Keratinocyte (primary cell): ENCODE measurements around the gene INHBB. TPM values are rescaled to one million over a fixed set of nuclear protein-coding genes. Genes with fewer than 3 reads are reported as not detected.

Experiments used
- DNase-seq: peaks from one replicate; pipeline ENCODE4 v3.0.0-alpha.2; 2011; ENCODE audit warnings: low read depth, missing footprints, low spot score
- FAIRE-seq: peaks from 2 replicates; lab custom pipeline; 2011; peaks lifted over from hg19 to GRCh38; lab: Jason Lieb, UNC
- H2AFZ ChIP-seq: 2 replicates; pipeline ENCODE4 v1.6.0; 2012; ENCODE audit warnings: low read length, control low read depth, inconsistent platforms; ENCODE audit not compliant: control insufficient read depth
- H3K27ac ChIP-seq: 2 replicates; pipeline ENCODE4 v1.5.1; 2011; ENCODE audit warnings: low read length; ENCODE audit not compliant: control insufficient read depth, insufficient read depth
- H3K27me3 ChIP-seq: 3 replicates; pipeline ENCODE4 v1.6.0; 2011; ENCODE audit warnings: low read length; ENCODE audit not compliant: control insufficient read depth, insufficient read depth; ENCODE audit errors: extremely low read depth
- H3K36me3 ChIP-seq, 2 experiments: 2 replicates in 1 of 2; 3 replicates in 1 of 2; pipeline ENCODE4 v1.5.1; 2011; ENCODE audit warnings: low read length in 2 of 2, mild to moderate bottlenecking in 1 of 2; ENCODE audit not compliant: control insufficient read depth in 2 of 2, insufficient read depth in 2 of 2; ENCODE audit errors: extremely low read depth in 1 of 2
- H3K4me1 ChIP-seq: 3 replicates; pipeline ENCODE4 v1.5.1; 2011; ENCODE audit warnings: low read length; ENCODE audit not compliant: control insufficient read depth, insufficient read depth; ENCODE audit errors: extremely low read depth
- H3K4me2 ChIP-seq: 3 replicates; pipeline ENCODE4 v1.6.0; 2011; ENCODE audit warnings: low read depth, low read length; ENCODE audit not compliant: control insufficient read depth, insufficient read depth; ENCODE audit errors: extremely low read depth
- H3K4me3 ChIP-seq, 3 experiments: fragments of 200-600 bp in 1 of 3; sonication (generic) in 1 of 3; 2 replicates in 2 of 3; 3 replicates in 1 of 3; pipeline ENCODE4 v1.5.1; 2011 to 2016; ENCODE audit warnings: low read length in 3 of 3, mild to moderate bottlenecking in 3 of 3, control low read depth in 2 of 3, inconsistent platforms in 1 of 3, low read depth in 1 of 3, mixed read lengths in 1 of 3, mixed run types in 1 of 3, moderate library complexity in 1 of 3; ENCODE audit not compliant: control insufficient read depth in 2 of 3, insufficient read depth in 2 of 3; ENCODE audit errors: extremely low read depth in 1 of 3
- H3K79me2 ChIP-seq: 2 replicates; pipeline ENCODE4 v1.6.0; 2012; ENCODE audit warnings: low read length; ENCODE audit not compliant: control insufficient read depth, insufficient read depth
- H3K9ac ChIP-seq: 3 replicates; pipeline ENCODE4 v1.6.0; 2011; ENCODE audit warnings: low read length; ENCODE audit not compliant: control insufficient read depth, insufficient read depth; ENCODE audit errors: extremely low read depth
- H3K9me1 ChIP-seq: 3 replicates; pipeline ENCODE4 v1.6.0; 2011; ENCODE audit warnings: low read length; ENCODE audit not compliant: control insufficient read depth, insufficient read depth; ENCODE audit errors: extremely low read depth
- H3K9me3 ChIP-seq: 2 replicates; pipeline ENCODE4 v1.5.1; 2012; ENCODE audit warnings: low read depth, low read length; ENCODE audit not compliant: control insufficient read depth
- H4K20me1 ChIP-seq: 3 replicates; pipeline ENCODE4 v1.6.0; 2011; ENCODE audit warnings: low read length; ENCODE audit not compliant: control insufficient read depth, insufficient read depth; ENCODE audit errors: extremely low read depth
- CTCF ChIP-seq, 3 experiments: IDR thresholded peaks in 1 of 3; conservative IDR thresholded peaks in 1 of 3; optimal IDR thresholded peaks in 1 of 3; 2 replicates in 2 of 3; 3 replicates in 1 of 3; pipeline versions ENCODE3 to v1.5.1; 2011; ENCODE audit warnings: low read length in 3 of 3, mild to moderate bottlenecking in 3 of 3, moderate library complexity in 2 of 3, control low read depth in 1 of 3, inconsistent platforms in 1 of 3; ENCODE audit not compliant: insufficient read depth in 2 of 3; ENCODE audit errors: extremely low read depth in 1 of 3
- EZH2 ChIP-seq: IDR thresholded peaks from one replicate; pipeline ENCODE4 v1.6.1; 2012; ENCODE audit warnings: inconsistent platforms, mild to moderate bottlenecking, low read length, moderate library complexity
- dilution Hi-C: fragments of 300-500 bp; cut with MboI; formaldehyde crosslinking; loops from one replicate; pipeline ENCODE4 v1.7.0; 2020; ENCODE audit warnings: low sequenced_read_pairs; ENCODE audit not compliant: extremely low pct_ligation_motif_present
- polyA plus RNA-seq, 5 experiments: library from polyadenylated mRNA; depleted of rRNA in 3 of 5; stranded (reverse) in 3 of 5; stranded (forward) in 1 of 5; unstranded in 1 of 5; fragments of >200 nt; gene quantifications; 1 replicate in 1 of 5; 2 replicates in 3 of 5; 3 replicates in 1 of 5; pipeline versions ENCODE4 v1.2.1 to v1.2.3, GENCODE V29; 2011 to 2012; ENCODE audit warnings: missing spikeins in 2 of 5, low read depth in 1 of 5, low replicate concordance in 1 of 5

INHBB gene
- polyA plus RNA-seq, 1 donor (not counting 4 experiments of a cell fraction or from before 2014, with no cell fraction given), result not detected

- Histone ChIP-seq H3K27ac (no peak overlapping the region), H3K9me3 (no peaks in the 10 kb centered on the region), H3K27me3 (peaks cover 73% of the 10 kb centered on the region), H2AFZ (no peak overlapping the region), H3K4me2 (no peak overlapping the region), H3K4me1 (peaks cover 3% of the 10 kb centered on the region), H3K36me3 (no peaks in the 10 kb centered on the region), H3K79me2 (no peaks in the 10 kb centered on the region), H4K20me1 (no peaks in the 10 kb centered on the region), H3K4me3 (no peak overlapping the region), H3K9ac (no peak overlapping the region), H3K9me1 (no peaks in the 10 kb centered on the region)
- dilution Hi-C loops, result no loop called here
- DNase-seq (no peak), FAIRE-seq (no peak)
- no peak for TF ChIP-seq EZH2
- no peak for TF ChIP-seq CTCF (optimal IDR thresholded peaks at IDR 0.05 in 1 of 3, IDR thresholded peaks at IDR 0.05 in 1 of 3, conservative IDR thresholded peaks at IDR 0.05 in 1 of 3; ENCODE audit: extremely low read depth in 1 of 3, insufficient read depth in 2 of 3, low read length in 3 of 3)
These were observed 1.6 kb downstream of the INHBB start for GRCh38 chr2:120347396-120348060.

GRCh38 chr2:120348134-120348736 is 2.3 kb downstream of the INHBB start:
- FAIRE-seq, result no peak
- Histone ChIP-seq H3K9me3 (no peaks in the 10 kb centered on the region), H3K9ac (no peak overlapping the region), H4K20me1 (no peaks in the 10 kb centered on the region), H3K27ac (no peak overlapping the region), H3K27me3 (peaks cover 67% of the 10 kb centered on the region), H2AFZ (no peak overlapping the region), H3K4me1 (peaks cover 3% of the 10 kb centered on the region), H3K9me1 (no peaks in the 10 kb centered on the region), H3K79me2 (no peaks in the 10 kb centered on the region), H3K36me3 (no peaks in the 10 kb centered on the region), H3K4me3 (no peak overlapping the region), H3K4me2 (no peak overlapping the region)
- dilution Hi-C loops, result no loop called here
- TF ChIP-seq CTCF (optimal IDR thresholded peaks at IDR 0.05 in 1 of 3, IDR thresholded peaks at IDR 0.05 in 1 of 3, conservative IDR thresholded peaks at IDR 0.05 in 1 of 3; ENCODE audit: extremely low read depth in 1 of 3, insufficient read depth in 2 of 3, low read length in 3 of 3) (no peak), EZH2 (no peak)
- no peak for DNase-seq
